GM21390 (cell line): ENCODE data around the gene ELL.

Experiments
- ATAC-seq: cut with Tn5 transposase; IDR thresholded peaks from one replicate; pipeline ENCODE4 v1.9.1; 2021; ENCODE audit not compliant: unreplicated experiment

The ELL gene

GRCh38 chr19:18474366-18474887, 47.4 kb downstream of the ELL start:
- no peak for ATAC-seq

- ATAC-seq, result no peak
Measured at GRCh38 chr19:18473706-18474087, 48.2 kb downstream of the ELL start.

GRCh38 chr19:18473003-18473705, 48.7 kb downstream of the ELL start:
- ATAC-seq, result no peak

- ATAC-seq, result no peak
Measured at GRCh38 chr19:18470787-18471186, 51.1 kb downstream of the ELL start.

- no peak for ATAC-seq
Measured at GRCh38 chr19:18469069-18469846, 52.6 kb downstream of the ELL start.

GRCh38 chr19:18468517-18468916, 53.4 kb downstream of the ELL start:
- no peak for ATAC-seq

GRCh38 chr19:18467978-18468377, 53.9 kb downstream of the ELL start:
- ATAC-seq, result no peak

GRCh38 chr19:18466354-18466753, 55.5 kb downstream of the ELL start:
- ATAC-seq, result no peak

- no peak for ATAC-seq
Measured at GRCh38 chr19:18465964-18466339, 55.9 kb downstream of the ELL start.

GRCh38 chr19:18465214-18465963, 56.5 kb downstream of the ELL start:
- no peak for ATAC-seq

- no peak for ATAC-seq
Measured at GRCh38 chr19:18464646-18465045, 57.2 kb downstream of the ELL start.

GRCh38 chr19:18461471-18461870, 60.4 kb downstream of the ELL start:
- no peak for ATAC-seq

GRCh38 chr19:18460900-18461299, 61.0 kb downstream of the ELL start:
- no peak for ATAC-seq

GRCh38 chr19:18457483-18458331, 64.2 kb downstream of the ELL start:
- ATAC-seq, result no peak

GRCh38 chr19:18456974-18457373, 64.9 kb downstream of the ELL start:
- ATAC-seq, result no peak

GRCh38 chr19:18456279-18456678, 65.6 kb downstream of the ELL start:
- ATAC-seq, result no peak

- no peak for ATAC-seq
Measured at GRCh38 chr19:18453269-18454024, 68.4 kb downstream of the ELL start.

GRCh38 chr19:18452386-18452785, 69.5 kb downstream of the ELL start:
- ATAC-seq, result no peak

GRCh38 chr19:18450931-18451836, 70.7 kb downstream of the ELL start:
- no peak for ATAC-seq
